ENCODE results near the gene TTLL6.
A peak's percentile ranks its signal among the peaks of the same experiment; 100 is the strongest.
"Not testable (repeated sequence)": the region's sequence is repeated elsewhere in the genome, so short reads cannot be mapped to it uniquely, and the experiment has no call there.

Gene TTLL6

DNA sequence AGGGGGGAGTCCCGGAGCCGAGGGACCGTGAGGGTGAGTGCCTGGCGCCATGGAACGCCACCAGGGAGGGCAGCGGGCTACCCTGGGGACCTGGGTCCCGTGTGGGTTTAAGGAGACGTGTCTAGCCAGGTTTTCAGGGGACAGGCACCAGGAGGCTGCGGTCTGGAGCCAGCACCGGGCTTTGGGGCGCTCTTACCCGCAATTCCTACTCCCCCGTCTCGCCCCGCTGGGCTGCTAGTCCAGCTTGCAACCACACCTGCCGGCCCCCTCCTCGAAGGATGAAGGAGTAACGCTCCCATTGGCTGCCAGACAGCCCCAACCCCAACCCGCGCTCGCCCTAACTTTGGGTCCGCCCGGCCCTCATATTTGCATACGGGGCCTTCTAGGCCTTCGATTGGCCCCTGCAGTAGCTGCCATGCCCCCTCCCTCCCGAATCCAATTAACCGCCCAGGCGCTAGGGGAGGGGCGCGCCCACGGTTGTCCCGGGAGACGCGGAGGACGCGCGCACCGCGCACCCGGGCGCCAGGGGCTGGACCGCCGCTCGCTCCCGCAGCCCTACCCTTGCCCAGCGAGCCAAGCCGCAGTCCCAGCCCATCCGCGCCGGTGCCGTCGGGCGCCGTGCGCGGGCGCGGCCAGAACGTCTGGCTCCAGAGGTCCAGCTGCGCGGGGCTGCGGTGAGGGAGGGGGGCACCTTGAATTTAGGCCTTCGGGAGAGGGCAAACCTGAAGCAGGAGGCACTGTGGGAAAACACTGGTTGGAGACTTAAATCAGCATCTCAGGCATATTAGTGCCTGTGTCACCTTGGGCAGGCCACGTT is at the start of gene TTLL6:
Gene TTLL6, minus strand, starts transcription at position 456 of the 817 bp plus-strand sequence. Its CDS starts 157 bp downstream, at position 299.
- DNase-seq: peak; percentile 97 to 98

DNA sequence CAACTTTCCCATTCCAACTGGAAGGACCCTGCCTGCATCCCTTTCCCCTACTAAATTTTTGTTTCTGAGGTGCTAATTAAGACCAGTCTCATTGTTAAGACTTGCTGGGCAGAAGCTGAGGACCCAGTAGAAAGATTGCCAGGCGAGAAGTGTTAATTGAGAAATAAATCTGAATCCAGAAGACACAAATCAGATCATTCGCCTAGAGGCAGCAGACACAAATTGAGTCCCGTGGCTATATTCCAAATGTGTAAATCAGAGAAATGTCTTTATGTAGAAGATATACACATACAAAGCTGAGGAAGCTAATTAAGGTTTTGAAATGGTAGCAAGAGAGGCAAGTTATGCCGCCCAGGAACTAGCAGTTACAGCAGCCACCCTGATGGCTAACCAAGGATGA is 43.4 kb upstream of the TTLL6 start:
- DNase-seq: no peak

GRCh38 chr17:48860034-48860433 is 43.0 kb upstream of the TTLL6 start:
- DNase-seq: no peak

DNA sequence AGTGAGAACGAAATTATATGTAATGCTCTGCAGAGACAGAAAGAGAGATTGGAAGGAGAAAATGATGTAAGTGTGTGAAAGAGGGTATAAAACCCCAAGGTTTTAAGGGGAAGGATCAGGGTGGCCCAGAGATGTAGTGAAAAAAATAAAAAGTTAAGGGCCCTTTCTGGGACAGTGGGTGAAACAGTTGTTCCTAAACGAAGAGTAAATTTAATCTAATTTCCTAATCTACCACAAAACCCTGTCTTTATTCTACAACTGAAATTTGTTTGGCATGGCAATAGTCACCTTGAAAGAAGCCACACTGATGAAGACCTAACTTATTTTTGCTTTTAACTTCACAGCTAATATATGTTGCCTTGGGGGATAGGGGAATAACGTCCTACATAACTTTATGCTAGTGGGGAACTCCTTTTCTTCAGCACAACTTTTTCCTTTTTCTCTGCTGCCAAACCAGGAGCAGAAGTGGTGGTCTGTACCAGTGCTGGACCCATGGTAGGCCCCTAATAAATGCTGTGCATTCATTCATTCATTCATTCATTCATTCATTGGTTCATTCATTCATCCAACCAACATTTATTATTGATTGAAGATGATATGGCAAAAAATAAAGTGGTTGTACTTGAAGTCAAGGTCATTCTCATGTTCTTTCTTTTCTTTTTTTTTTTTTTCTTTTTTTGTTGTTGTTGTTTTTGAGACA is 39.2 kb upstream of the TTLL6 start:
- DNase-seq: no peak

GRCh38 chr17:48854774-48855476 is 37.9 kb upstream of the TTLL6 start:
- DNase-seq: no peak

DNA sequence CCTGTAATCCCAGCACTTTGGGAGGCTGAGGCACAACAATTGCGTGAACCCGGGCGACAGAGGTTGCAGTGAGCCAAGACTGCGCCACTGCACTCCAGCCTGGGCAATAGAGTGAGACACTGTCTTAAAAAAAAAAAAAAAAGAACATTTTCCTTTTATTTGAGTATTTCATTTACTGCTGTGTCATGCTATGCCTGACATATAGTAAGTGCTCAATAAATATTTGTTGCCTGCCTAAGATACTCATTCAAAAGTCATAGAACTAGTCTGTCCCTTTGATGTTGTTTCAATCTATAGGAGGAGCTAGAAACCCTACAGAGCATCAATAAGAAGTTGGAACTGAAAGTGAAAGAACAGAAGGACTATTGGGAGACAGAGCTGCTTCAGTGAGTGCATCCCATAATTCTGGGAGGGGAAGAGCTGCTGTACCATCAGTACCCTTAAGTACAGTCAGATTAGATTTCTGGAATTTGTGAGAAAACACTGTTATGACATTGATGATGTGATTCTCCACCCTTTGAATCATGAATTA is 33.8 kb upstream of the TTLL6 start:
- DNase-seq: no peak

GRCh38 chr17:48843187-48843900 is 26.3 kb upstream of the TTLL6 start:
- no peak for DNase-seq

- no peak for DNase-seq
These were observed 25.7 kb upstream of the TTLL6 start for GRCh38 chr17:48842746-48843145.

- no peak for DNase-seq
These were observed 24.4 kb upstream of the TTLL6 start for GRCh38 chr17:48841395-48841831.

GRCh38 chr17:48840441-48840840 is 23.4 kb upstream of the TTLL6 start:
- no peak for DNase-seq

DNA sequence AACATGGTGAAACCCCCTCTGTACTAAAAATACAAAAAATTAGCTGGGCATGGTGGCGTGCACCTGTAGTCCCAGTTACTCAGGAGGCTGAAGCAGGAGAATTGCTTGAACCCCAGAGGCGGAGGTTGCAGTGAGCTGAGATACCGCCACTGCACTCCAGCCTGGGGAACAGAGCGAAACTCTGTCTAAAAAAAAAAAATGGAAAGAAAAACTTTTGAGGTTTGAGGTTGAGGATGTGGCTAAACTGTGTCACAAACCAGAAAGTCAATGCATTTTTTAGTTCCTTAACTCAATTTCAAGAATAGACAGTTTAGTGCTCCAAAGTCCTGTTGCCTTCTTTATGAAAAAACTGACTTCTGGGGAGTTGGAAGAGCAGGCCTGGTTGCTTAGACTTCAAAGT is 20.4 kb upstream of the TTLL6 start:
- DNase-seq: not testable (repeated sequence)

DNA sequence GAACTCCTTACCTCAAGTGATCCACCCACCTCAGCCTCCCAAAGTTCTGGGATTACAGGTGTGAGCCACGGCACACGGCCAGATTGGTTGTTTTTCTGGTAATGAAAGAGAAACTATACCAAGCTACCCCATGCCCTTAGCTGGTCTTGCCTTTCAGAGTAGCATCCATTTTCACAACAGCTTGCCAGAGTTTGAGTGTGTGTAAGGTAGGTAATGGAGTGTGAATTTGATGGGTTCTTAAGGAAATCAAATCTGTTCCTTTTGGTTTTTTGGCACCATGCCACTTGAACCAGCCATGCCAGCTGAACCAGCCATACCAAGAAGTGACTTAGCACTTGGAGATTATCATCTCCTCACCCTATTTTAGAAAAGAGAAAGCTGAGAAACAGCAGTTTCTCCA is 18.9 kb upstream of the TTLL6 start:
- no peak for DNase-seq

DNA sequence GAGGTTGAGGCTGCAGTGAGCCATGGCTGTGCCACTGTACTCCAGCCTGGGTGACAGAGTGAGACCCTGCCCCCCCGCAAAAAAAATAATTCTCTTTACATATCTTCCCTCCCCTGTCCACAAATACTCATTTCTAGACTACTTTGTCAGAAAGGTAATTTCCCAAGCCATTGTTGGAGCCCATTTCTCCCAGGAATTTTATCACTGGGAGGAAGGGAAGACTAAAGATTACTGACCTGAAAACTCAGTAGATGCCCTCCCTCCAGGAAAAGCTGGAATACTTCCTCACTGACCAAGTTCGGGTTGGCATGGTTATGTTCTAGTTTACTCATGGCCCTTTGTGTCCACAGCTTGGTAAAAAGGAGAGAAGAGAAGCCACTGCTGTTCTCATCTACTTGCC is 17.9 kb upstream of the TTLL6 start:
- no peak for DNase-seq

DNA sequence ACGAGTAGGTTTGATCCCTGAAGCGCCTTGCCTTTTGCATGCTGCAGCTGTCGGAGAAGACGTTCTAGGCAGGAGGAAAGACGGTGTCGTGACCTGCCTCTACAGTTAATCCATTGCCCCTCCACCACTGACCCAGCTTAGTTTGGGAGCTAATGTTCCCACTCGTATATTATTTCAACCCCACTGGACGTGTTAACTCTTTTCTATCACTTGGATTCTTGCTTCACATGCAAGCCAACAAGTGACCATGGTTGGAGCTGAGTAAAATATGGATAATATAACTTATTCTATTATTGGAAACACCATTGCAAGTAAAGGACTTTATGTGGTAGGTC is 14.5 kb upstream of the TTLL6 start:
- DNase-seq: no peak

DNA sequence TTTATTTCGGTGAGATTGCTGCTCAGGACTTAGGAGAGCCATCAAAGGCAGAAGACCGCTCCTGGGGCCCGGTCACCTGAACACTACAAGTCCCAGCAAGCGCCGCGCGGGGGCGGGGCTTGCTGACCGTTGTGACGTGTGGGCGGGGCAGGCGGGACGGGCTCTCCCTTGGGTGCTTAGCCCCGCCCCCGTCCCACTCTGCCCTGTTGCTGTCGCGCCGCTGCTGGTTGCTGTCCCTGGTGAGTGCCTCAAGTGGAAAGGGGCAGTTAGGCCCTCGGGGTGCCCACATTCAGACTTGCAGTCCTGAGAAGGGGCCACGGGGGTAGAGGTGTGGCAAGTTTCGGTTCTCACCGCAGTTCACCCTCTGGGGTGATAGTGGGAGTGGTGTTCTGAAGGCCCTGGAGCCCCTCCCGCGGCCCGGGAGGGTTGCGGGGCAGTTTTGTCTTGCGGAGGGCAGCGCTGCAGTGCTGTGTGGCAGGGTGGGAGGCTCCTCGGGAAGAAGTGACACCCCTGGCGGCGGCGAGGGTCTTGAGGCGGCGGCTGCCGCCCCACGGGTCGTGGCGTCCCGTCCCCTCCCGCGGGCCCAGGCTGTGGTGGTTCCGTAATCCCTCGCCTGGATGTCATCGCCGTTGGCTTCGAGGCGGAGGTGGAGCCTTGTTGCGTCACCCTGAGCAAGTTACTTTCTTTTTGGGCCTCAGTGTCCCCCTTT is 14.0 kb upstream of the TTLL6 start, which contains the start of gene CALCOCO2:
Gene CALCOCO2, plus strand, starts transcription at position 196 of the 709 bp plus-strand sequence. CDS start 10,673 bp downstream, outside the sequence.
- peak; percentile 95 to 98 for DNase-seq

DNA sequence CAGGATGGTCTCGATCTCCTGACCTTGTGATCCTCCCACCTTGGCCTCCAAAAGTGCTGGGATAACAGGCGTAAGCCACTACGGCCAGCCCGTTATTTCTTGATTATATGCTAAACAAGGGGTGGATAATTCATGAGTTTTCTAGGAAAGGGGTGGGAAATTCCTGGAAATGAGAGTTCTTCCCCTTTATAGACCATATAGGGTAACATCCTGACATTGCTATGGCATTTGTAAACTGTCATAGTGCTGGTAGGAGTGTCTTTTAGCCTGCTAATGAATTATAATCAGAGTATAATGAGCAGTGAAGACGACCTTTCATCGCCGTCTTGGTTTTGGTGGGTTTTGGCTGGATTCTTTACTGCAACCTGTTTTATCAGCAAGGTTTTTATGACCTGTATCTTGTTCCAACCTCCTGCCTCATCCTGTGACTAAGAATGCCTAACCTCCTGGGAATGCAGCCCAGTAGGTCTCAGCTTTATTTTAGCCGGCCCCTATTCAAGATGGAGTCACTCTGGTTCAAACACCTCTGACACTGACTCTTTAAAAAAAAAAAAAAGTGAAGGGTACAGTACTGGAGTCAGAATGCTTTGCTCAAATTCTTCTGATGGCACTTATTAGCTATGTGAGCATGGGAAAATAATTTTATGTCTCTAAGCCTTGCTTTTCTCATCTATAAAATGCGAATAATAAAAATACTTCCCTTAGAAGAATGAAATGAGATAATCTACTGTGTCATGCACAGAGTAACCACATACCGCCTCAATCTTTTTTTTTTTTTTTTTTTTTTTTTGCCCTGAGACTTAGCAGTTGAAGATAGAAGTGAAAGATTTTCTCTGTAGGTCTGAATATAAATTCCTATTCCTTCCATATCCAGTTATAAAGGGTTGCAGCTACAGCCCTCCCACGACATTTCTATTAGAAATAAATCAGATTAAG is 8.7 kb upstream of the TTLL6 start:
- no peak for DNase-seq

DNA sequence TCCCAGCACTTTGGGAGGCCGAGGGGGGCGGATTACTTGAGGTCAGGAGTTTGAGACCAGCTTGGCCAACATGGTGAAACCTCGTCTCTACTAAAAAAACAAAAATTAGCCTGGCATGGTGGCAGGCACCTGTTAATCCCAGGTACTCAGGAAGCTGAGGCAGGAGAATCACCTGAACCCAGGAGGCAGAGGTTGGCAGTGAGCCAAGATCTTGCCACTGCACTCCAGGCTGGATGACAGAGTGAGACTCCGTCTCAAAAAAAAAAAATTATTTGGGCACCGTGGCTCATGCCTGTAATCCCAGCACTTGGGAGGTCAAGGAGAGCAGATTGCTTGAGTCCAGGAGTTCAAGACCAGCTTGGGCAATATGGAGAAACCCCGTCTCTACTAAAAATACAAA is 3.9 kb upstream of the TTLL6 start:
- not testable (repeated sequence) for DNase-seq

DNA sequence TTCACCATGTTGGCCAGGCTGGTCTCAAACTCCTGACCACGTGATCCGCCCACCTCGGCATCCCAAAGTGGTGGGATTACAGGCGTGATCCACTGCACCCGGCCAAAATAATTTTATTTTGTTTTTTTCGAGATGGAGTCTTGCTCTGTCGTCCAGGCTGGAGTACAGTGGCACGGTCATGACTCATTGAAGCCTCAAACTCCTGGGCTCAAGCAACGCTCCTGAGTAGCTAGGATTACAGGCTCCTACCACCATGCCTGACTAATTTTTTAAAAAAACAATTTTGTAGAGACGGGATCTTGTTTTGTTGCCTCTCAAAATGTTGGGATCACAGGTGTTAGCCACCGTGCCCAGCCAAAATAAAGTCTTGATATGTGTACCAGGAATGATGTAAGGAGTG is 2.4 kb upstream of the TTLL6 start:
- DNase-seq: no peak

- DNase-seq: peak; percentile 66 to 80
These were observed 1.4 kb upstream of the TTLL6 start for GRCh38 chr17:48818361-48818841.

DNA sequence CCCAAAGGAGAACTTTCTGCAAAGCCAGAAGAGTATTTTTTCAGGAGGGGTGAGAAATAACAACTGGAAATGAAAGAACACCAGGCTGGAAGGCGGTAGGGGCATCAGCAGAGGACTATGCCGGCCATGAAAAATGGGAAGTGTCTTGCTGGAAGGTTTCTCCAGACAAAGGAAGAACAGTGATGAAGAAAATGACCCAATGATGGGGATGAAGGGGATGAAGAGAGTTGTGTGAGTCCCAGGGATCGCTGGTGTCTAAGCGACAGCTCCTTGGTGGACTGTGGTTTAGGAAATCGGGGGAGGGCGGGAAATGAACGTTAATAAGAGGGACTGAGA is 623 bp downstream of the TTLL6 start:
- no peak for DNase-seq

DNA sequence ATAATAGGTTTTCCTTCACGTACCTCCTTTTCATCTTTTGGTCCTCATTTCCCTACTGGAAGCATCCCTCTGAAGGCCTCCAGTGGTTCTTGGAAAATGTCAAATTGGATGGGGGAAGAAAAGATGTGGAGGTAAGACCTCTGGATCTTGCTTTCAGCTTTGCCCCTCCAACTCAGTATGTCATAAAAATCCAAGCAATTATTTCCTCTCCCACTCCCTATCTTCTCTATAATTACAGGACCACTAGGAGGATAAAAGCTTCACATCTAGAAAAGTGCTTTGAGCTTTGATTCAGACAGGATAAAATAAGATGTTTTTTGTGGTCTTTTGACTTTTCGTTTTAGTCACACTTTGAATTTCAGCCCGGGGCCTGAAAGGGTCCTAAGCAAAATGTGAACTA is 1.7 kb downstream of the TTLL6 start:
- DNase-seq: no peak

Measured in SHP77 (cell line).